Measurements from ENCODE around the gene KRTAP4-8. TPM values are rescaled to one million over a fixed set of nuclear protein-coding genes. Genes with fewer than 3 reads are reported as not detected.
"Not testable (repeated sequence)": the region's sequence is repeated elsewhere in the genome, so short reads cannot be mapped to it uniquely, and the experiment has no call there.

KRTAP4-8 gene
- total RNA-seq, 4 donors from 2014 or later: 4.4 to 15.2 (median 13.6) TPM; not detected in 1

DNA sequence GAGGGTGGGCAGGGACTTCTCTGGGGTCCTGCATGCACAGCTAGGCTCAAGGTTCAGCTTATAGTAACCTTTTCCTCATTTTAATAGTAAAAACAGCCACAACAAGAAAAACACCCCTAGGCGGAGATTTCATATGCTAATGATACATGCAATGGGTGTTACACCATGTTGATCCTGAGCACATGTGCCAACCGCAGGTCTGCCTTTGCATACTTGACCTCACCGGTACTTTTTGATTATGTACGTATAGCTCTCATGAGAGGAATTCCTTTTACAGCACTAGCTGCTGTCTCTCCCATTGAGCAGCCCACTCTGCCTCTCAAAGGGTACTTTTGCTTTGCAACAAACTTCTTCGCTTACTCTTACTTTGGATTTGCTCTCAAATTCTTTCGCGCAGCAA is 1.9 kb downstream of the KRTAP4-8 start:
- no peak overlapping the region for H3K4me3 ChIP-seq

GRCh38 chr17:41088760-41089352 is 9.1 kb downstream of the KRTAP4-8 start:
- DNase-seq (ENCODE audit: low spot score in 2 of 2); H3K36me3 ChIP-seq; H3K9me3 ChIP-seq; H3K4me3 ChIP-seq; H3K27ac ChIP-seq; H3K27me3 ChIP-seq; H3K4me1 ChIP-seq: not testable (repeated sequence)
- WGBS: 65% methylated on average over 4 of the region's 4 CpGs

More for the DNA sequence above, 1.9 kb downstream of the KRTAP4-8 start:
- no peaks in the 10 kb centered on the region for H3K4me1 ChIP-seq
- H3K27me3 ChIP-seq: peaks cover 6% of the 10 kb centered on the region
- no peaks in the 10 kb centered on the region for H3K9me3 ChIP-seq
- no peak for DNase-seq (ENCODE audit: low spot score in 2 of 2)
- no peak overlapping the region for H3K27ac ChIP-seq
- H3K36me3 ChIP-seq: no peaks in the 10 kb centered on the region
- WGBS: 66% methylated on average over 7 of the region's 7 CpGs
- no peak for TF ChIP-seq POLR2AphosphoS5 (IDR thresholded peaks at IDR 0.05)
- TF ChIP-seq, protein P1, sequence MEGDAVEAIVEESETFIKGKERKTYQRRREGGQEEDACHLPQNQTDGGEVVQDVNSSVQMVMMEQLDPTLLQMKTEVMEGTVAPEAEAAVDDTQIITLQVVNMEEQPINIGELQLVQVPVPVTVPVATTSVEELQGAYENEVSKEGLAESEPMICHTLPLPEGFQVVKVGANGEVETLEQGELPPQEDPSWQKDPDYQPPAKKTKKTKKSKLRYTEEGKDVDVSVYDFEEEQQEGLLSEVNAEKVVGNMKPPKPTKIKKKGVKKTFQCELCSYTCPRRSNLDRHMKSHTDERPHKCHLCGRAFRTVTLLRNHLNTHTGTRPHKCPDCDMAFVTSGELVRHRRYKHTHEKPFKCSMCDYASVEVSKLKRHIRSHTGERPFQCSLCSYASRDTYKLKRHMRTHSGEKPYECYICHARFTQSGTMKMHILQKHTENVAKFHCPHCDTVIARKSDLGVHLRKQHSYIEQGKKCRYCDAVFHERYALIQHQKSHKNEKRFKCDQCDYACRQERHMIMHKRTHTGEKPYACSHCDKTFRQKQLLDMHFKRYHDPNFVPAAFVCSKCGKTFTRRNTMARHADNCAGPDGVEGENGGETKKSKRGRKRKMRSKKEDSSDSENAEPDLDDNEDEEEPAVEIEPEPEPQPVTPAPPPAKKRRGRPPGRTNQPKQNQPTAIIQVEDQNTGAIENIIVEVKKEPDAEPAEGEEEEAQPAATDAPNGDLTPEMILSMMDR (IDR thresholded peaks at IDR 0.05): no peak

- 84% methylated on average over 2 of the region's 14 CpGs for WGBS
- H3K27ac ChIP-seq; DNase-seq (ENCODE audit: low spot score in 2 of 2); H3K4me1 ChIP-seq; H3K27me3 ChIP-seq; H3K36me3 ChIP-seq; H3K9me3 ChIP-seq; H3K4me3 ChIP-seq: not testable (repeated sequence)
These were observed 13.7 kb downstream of the KRTAP4-8 start, which contains the start of gene KRTAP4-7 for GRCh38 chr17:41084100-41084856. KRTAP4-7 (plus strand) TSS chr17:41084150; CDS start chr17:41084207, 57 bp downstream.

DNA sequence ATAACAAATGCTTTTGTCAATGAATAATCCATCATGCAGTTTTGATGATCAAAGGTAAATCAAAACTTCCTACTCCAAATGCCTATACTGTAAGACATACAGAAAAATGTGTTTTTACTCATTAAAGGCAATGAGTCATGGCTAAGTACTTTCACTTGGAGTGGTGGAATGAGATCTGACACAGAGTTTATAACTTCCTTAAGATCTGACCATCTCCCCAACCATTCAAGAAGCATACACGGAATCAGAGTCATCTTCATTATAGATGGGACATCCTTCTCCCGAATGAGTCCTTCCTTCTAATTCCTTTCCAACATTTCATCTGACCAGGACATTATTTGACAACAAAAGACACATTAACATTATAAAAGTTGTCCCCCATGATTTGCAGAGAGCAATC is 14.5 kb downstream of the KRTAP4-8 start:
- not testable (repeated sequence) for H3K27ac ChIP-seq; H3K4me3 ChIP-seq; H3K27me3 ChIP-seq; H3K36me3 ChIP-seq; DNase-seq (ENCODE audit: low spot score in 2 of 2); H3K9me3 ChIP-seq; H3K4me1 ChIP-seq
- WGBS: 50% methylated on average over 2 of the region's 2 CpGs

DNA sequence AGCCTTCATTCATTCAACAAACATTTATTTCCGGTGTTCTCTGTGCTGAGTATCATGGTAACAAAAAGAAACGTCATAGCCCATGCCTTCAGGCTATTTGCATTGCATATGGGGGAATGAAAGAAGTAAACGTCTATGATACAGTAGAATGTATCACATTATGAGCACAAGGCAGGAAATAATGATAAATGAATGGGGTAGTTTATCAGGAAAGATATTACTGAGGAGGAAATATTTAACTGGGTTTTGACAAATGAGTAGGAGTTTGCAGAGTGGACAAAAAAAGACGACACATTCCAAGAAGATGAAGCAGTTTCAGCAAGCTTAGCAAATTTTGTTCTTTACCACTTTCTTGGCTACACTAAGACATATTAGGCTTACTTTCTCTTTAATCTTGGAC is 15.3 kb downstream of the KRTAP4-8 start:
- Histone ChIP-seq H3K27ac (no peak overlapping the region), H3K4me1 (no peaks in the 10 kb centered on the region), H3K27me3 (no peaks in the 10 kb centered on the region), H3K4me3 (no peak overlapping the region), H3K9me3 (no peaks in the 10 kb centered on the region), H3K36me3 (no peaks in the 10 kb centered on the region)
- WGBS: 48% methylated on average over 4 of the region's 4 CpGs
- no peak for TF ChIP-seq POLR2AphosphoS5 (IDR thresholded peaks at IDR 0.05)
- no peak for TF ChIP-seq EP300 (IDR thresholded peaks at IDR 0.05)
- TF ChIP-seq, protein P1 (IDR thresholded peaks at IDR 0.05): no peak
- no peak for TF ChIP-seq POLR2A (IDR thresholded peaks at IDR 0.05)
- DNase-seq (ENCODE audit: low spot score in 2 of 2): no peak

GRCh38 chr17:41076788-41077187 is 21.2 kb downstream of the KRTAP4-8 start:
- H3K27ac ChIP-seq: no peak overlapping the region
- TF ChIP-seq EP300 (IDR thresholded peaks at IDR 0.05): no peak
- no peak for TF ChIP-seq POLR2A (IDR thresholded peaks at IDR 0.05)
- TF ChIP-seq, protein P1 (IDR thresholded peaks at IDR 0.05): no peak
- no peak for TF ChIP-seq POLR2AphosphoS5 (IDR thresholded peaks at IDR 0.05)
- H3K27me3 ChIP-seq: no peaks in the 10 kb centered on the region
- no peak overlapping the region for H3K4me3 ChIP-seq
- H3K36me3 ChIP-seq: no peaks in the 10 kb centered on the region
- no peaks in the 10 kb centered on the region for H3K4me1 ChIP-seq
- DNase-seq (ENCODE audit: low spot score in 2 of 2): no peak
- no peaks in the 10 kb centered on the region for H3K9me3 ChIP-seq

DNA sequence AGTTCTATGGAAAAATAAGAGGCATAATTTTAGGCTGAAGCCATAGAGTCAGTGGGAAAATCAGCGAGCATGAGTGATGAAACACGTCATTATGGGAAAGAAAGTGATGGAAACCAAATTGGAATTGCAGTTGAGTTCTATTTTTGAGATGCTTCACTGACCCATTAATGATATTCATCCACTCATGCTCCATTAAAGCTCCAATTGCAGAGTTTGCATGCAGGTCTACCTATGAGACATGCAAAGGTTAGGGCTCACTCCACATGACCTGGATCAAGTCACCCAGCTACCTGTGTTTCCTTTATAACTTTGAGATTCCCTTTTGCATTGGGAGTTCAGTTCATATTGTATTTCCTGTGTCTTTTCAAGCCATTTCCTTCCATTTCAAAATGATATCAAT is 24.3 kb downstream of the KRTAP4-8 start:
- TF ChIP-seq, protein P1 (IDR thresholded peaks at IDR 0.05): no peak
- Histone ChIP-seq H3K36me3 (no peaks in the 10 kb centered on the region), H3K27ac (no peak overlapping the region), H3K4me3 (no peak overlapping the region), H3K27me3 (no peaks in the 10 kb centered on the region), H3K4me1 (no peaks in the 10 kb centered on the region), H3K9me3 (no peaks in the 10 kb centered on the region)
- no peak for DNase-seq (ENCODE audit: low spot score in 2 of 2)
- 92% methylated on average over 2 of the region's 2 CpGs for WGBS

All from suprapubic skin (tissue), 4 donors.